B cell (primary cell): ENCODE data around the gene PLPP7.

Experiments
- EZH2 ChIP-seq: IDR thresholded peaks from 2 replicates; pipeline ENCODE4 v1.6.1; 2012; ENCODE audit warnings: borderline replicate concordance, low read depth, mild to moderate bottlenecking, moderate library complexity, low read length; ENCODE audit not compliant: insufficient read depth, poor library complexity, severe bottlenecking
- TF ChIP-seq, protein P1 (sequence below): fragments of 200-600 bp; IDR thresholded peaks from one replicate; pipeline ENCODE4 v1.8.0; 2022; ENCODE audit warnings: antibody characterized with exemption, mild to moderate bottlenecking

GRCh38 chr9:131260751-131261452 is 28.6 kb upstream of the PLPP7 start:
- TF ChIP-seq, protein P1, sequence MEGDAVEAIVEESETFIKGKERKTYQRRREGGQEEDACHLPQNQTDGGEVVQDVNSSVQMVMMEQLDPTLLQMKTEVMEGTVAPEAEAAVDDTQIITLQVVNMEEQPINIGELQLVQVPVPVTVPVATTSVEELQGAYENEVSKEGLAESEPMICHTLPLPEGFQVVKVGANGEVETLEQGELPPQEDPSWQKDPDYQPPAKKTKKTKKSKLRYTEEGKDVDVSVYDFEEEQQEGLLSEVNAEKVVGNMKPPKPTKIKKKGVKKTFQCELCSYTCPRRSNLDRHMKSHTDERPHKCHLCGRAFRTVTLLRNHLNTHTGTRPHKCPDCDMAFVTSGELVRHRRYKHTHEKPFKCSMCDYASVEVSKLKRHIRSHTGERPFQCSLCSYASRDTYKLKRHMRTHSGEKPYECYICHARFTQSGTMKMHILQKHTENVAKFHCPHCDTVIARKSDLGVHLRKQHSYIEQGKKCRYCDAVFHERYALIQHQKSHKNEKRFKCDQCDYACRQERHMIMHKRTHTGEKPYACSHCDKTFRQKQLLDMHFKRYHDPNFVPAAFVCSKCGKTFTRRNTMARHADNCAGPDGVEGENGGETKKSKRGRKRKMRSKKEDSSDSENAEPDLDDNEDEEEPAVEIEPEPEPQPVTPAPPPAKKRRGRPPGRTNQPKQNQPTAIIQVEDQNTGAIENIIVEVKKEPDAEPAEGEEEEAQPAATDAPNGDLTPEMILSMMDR = no peak
- TF ChIP-seq EZH2 = no peak
